Sigmoid colon (tissue), 4 donors: ENCODE results near the gene PODXL2.

Source experiments
- POLR2A ChIP-seq, 2 donors: fragments of 450-650 bp; IDR thresholded peaks; one replicate each; pipeline ENCODE4 v1.6.1; 2016; ENCODE audit warnings: antibody characterized with exemption in 2 of 2, mild to moderate bottlenecking in 2 of 2, moderate library complexity in 2 of 2
- POLR2AphosphoS5 ChIP-seq, 4 donors: sonication (generic); formaldehyde crosslinking; IDR thresholded peaks; one replicate each; pipeline ENCODE4 v1.6.1; 2017; ENCODE audit warnings: antibody characterized with exemption in 4 of 4
- TF ChIP-seq, protein P1 (sequence below), 4 experiments: fragments of 450-650 bp in 3 of 4; fragments of 200-600 bp in 1 of 4; IDR thresholded peaks; one replicate each; pipeline ENCODE4 v1.5.1; 2016 to 2019; ENCODE audit warnings: antibody characterized with exemption in 4 of 4, mild to moderate bottlenecking in 3 of 4, moderate library complexity in 2 of 4

DNA sequence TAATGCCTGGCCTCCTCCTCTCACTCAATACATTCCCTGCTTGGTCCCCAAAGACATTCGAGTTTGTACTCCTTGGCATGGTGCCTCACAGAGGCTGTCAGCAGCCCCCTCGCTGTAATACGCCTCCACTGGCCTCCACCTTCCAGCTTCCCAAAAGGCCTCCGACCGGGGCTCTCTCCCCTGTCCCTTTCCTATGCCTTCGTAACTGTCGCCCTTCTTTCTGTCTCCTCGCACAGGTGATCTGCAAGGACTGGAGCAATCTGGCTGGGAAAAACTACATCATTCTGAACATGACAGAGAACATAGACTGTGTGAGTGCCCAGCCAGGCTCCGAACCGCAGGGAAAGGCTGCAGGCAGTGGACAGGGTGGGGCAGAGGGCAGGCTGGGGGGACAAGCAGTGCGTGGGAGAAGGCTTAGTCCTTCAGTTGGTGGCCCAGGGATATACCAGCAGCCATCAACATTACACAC is 33.0 kb downstream of the PODXL2 start:
- TF ChIP-seq POLR2AphosphoS5 (IDR thresholded peaks at IDR 0.05) = no peak
- TF ChIP-seq POLR2A (IDR thresholded peaks at IDR 0.05) = no peak
- TF ChIP-seq, protein P1, sequence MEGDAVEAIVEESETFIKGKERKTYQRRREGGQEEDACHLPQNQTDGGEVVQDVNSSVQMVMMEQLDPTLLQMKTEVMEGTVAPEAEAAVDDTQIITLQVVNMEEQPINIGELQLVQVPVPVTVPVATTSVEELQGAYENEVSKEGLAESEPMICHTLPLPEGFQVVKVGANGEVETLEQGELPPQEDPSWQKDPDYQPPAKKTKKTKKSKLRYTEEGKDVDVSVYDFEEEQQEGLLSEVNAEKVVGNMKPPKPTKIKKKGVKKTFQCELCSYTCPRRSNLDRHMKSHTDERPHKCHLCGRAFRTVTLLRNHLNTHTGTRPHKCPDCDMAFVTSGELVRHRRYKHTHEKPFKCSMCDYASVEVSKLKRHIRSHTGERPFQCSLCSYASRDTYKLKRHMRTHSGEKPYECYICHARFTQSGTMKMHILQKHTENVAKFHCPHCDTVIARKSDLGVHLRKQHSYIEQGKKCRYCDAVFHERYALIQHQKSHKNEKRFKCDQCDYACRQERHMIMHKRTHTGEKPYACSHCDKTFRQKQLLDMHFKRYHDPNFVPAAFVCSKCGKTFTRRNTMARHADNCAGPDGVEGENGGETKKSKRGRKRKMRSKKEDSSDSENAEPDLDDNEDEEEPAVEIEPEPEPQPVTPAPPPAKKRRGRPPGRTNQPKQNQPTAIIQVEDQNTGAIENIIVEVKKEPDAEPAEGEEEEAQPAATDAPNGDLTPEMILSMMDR (IDR thresholded peaks at IDR 0.05) = no peak
